HG03103 (cell line): ENCODE data around the gene MED23.
"Not testable (repeated sequence)": the region's sequence is repeated elsewhere in the genome, so short reads cannot be mapped to it uniquely, and the experiment has no call there.

Source experiments
- ATAC-seq: cut with Tn5 transposase; IDR thresholded peaks from one replicate; pipeline ENCODE4 v1.9.1; 2021; ENCODE audit warnings: low read depth; ENCODE audit not compliant: unreplicated experiment

Gene MED23

GRCh38 chr6:131586543-131586942 lies 41.5 kb downstream of the MED23 start:
- ATAC-seq = no peak

- ATAC-seq = no peak
Observed at GRCh38 chr6:131581523-131581922, 46.5 kb downstream of the MED23 start.

- no peak for ATAC-seq
Observed at GRCh38 chr6:131575834-131576478, 52.1 kb downstream of the MED23 start.

GRCh38 chr6:131574686-131575085 lies 53.4 kb downstream of the MED23 start:
- no peak for ATAC-seq

GRCh38 chr6:131574133-131574532 lies 53.9 kb downstream of the MED23 start:
- no peak for ATAC-seq

- no peak for ATAC-seq
Observed at GRCh38 chr6:131572686-131573415, 55.2 kb downstream of the MED23 start, which contains the start of gene ARG1. ARG1 (plus strand) TSS chr6:131573226; CDS start chr6:131573283, 57 bp downstream.

GRCh38 chr6:131568726-131569125 lies 59.3 kb downstream of the MED23 start:
- no peak for ATAC-seq

- ATAC-seq = no peak
Observed at GRCh38 chr6:131565056-131565455, 63.0 kb downstream of the MED23 start.

- ATAC-seq = no peak
Observed at GRCh38 chr6:131561925-131562707, 65.9 kb downstream of the MED23 start.

- no peak for ATAC-seq
Observed at GRCh38 chr6:131558922-131559321, 69.1 kb downstream of the MED23 start.

GRCh38 chr6:131555992-131556391 lies 72.0 kb downstream of the MED23 start:
- ATAC-seq = no peak

GRCh38 chr6:131552572-131552971 lies 75.5 kb downstream of the MED23 start:
- ATAC-seq = no peak

- ATAC-seq = no peak
Observed at GRCh38 chr6:131551902-131552301, 76.1 kb downstream of the MED23 start.

GRCh38 chr6:131549811-131550210 lies 78.2 kb downstream of the MED23 start:
- ATAC-seq = no peak

- no peak for ATAC-seq
Observed at GRCh38 chr6:131548441-131548840, 79.6 kb downstream of the MED23 start.

GRCh38 chr6:131547488-131547887 lies 80.6 kb downstream of the MED23 start:
- ATAC-seq = no peak

- no peak for ATAC-seq
Observed at GRCh38 chr6:131545317-131545716, 82.7 kb downstream of the MED23 start.

GRCh38 chr6:131538615-131539014 lies 89.4 kb downstream of the MED23 start:
- not testable (repeated sequence) for ATAC-seq

- ATAC-seq = peak; percentile 67
Observed at GRCh38 chr6:131532580-131533039, 95.4 kb downstream of the MED23 start.

- ATAC-seq = not testable (repeated sequence)
Observed at GRCh38 chr6:131531681-131532080, 96.4 kb downstream of the MED23 start.

GRCh38 chr6:131530936-131531335 lies 97.1 kb downstream of the MED23 start:
- not testable (repeated sequence) for ATAC-seq
